ENCODE results near the gene ZC3H13. TPM values are rescaled to one million over a fixed set of nuclear protein-coding genes. Genes with fewer than 3 reads are reported as not detected.

Gene ZC3H13
- total RNA-seq, 1 donor from 2014 or later: 10.5 TPM

DNA sequence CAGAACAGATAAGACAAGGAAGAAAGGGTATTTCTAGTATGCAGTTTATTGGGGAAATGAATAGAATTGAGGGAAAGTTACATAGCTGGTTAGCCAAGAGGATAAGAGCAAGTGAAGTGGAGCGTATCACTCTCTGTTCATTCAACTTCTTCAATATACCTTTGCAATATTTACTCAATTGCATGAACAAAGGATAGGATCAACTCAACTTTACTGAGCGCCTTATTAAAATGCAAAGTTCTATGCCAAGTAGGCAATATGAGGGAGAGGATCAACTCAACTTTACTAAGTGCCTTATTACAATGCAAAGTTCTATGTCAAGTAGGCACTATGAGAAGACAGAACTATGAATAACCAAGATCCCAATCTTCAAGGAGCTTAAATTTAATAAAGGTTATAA lies 43.9 kb downstream of the ZC3H13 start:
- no peak overlapping the region for H3K4me3 ChIP-seq (ENCODE audit: low read depth, low read length)
- DNase-seq (ENCODE audit: low read depth) (no peak), FAIRE-seq (no peak)
- TF ChIP-seq, protein P1, sequence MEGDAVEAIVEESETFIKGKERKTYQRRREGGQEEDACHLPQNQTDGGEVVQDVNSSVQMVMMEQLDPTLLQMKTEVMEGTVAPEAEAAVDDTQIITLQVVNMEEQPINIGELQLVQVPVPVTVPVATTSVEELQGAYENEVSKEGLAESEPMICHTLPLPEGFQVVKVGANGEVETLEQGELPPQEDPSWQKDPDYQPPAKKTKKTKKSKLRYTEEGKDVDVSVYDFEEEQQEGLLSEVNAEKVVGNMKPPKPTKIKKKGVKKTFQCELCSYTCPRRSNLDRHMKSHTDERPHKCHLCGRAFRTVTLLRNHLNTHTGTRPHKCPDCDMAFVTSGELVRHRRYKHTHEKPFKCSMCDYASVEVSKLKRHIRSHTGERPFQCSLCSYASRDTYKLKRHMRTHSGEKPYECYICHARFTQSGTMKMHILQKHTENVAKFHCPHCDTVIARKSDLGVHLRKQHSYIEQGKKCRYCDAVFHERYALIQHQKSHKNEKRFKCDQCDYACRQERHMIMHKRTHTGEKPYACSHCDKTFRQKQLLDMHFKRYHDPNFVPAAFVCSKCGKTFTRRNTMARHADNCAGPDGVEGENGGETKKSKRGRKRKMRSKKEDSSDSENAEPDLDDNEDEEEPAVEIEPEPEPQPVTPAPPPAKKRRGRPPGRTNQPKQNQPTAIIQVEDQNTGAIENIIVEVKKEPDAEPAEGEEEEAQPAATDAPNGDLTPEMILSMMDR (IDR thresholded peaks at IDR 0.05; ENCODE audit: insufficient read depth, low read length, severe bottlenecking): no peak
- H3K27me3 ChIP-seq (ENCODE audit: control insufficient read depth, insufficient read depth, low read length): no peaks in the 10 kb centered on the region
- peaks cover 4% of the 10 kb centered on the region for H3K36me3 ChIP-seq (ENCODE audit: control insufficient read depth, insufficient read depth, low read length)

DNA sequence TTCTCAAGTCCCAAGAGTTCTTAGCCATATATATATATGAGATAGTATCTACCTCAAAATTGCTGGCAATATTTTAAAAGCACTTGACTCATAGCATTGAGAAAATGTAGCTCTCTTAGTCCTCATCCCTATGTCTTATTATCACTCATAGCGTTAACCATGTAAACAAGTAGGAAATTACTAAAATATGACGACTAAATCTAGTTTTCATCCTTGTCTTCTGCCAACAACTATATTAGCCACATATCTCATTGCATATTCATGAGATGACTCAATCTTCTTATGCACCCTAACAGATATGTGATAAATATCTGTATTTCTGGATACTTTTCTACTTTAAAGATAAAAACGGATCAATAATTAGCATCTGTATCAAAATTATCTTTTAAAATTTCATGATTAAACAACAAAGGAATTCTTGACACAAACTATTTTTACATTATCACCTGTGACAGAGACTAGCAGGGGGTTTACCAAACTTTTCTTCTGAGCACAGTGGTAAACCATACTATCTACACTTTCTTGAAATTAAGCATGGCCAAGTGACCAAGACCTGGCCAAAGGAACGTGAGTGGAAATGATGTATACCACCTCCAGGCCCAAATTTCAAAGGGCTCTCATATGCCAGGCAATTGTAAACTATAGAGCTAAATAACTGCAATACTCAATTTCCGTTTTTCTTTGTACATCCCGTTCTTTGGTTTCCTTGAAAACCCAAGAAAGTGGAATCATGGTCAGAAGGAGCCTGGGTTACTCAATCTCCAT lies 45.7 kb downstream of the ZC3H13 start:
- H3K4me3 ChIP-seq (ENCODE audit: low read depth, low read length): no peak overlapping the region
- TF ChIP-seq, protein P1 (IDR thresholded peaks at IDR 0.05; ENCODE audit: insufficient read depth, low read length, severe bottlenecking): no peak
- FAIRE-seq: no peak
- H3K36me3 ChIP-seq (ENCODE audit: control insufficient read depth, insufficient read depth, low read length): peaks cover 4% of the 10 kb centered on the region
- H3K27me3 ChIP-seq (ENCODE audit: control insufficient read depth, insufficient read depth, low read length): no peaks in the 10 kb centered on the region
- no peak for DNase-seq (ENCODE audit: low read depth)

DNA sequence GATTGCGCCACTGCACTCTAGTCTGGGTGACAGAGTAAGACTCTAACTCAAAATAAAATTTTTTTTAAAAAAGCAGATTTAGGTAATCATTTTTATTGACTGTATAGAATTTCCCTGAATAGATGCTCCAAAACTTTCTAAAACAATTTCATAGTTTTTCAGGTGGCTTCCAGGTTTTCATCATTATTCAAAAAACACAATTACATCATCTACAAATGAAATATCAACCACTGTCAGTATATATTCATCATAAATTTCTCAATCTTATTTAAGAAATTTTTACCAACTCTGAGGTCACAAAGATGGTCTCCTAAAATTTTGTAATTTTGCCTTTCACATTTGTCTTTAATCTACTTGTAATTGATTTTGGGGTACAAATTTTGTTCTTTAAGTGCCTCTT lies 48.1 kb downstream of the ZC3H13 start:
- Histone ChIP-seq H3K4me3 (ENCODE audit: low read depth, low read length) (no peak overlapping the region), H3K36me3 (ENCODE audit: control insufficient read depth, insufficient read depth, low read length) (peaks cover 9% of the 10 kb centered on the region), H3K27me3 (ENCODE audit: control insufficient read depth, insufficient read depth, low read length) (no peaks in the 10 kb centered on the region)
- DNase-seq (ENCODE audit: low read depth) (no peak), FAIRE-seq (no peak)
- TF ChIP-seq, protein P1 (IDR thresholded peaks at IDR 0.05; ENCODE audit: insufficient read depth, low read length, severe bottlenecking): no peak

DNA sequence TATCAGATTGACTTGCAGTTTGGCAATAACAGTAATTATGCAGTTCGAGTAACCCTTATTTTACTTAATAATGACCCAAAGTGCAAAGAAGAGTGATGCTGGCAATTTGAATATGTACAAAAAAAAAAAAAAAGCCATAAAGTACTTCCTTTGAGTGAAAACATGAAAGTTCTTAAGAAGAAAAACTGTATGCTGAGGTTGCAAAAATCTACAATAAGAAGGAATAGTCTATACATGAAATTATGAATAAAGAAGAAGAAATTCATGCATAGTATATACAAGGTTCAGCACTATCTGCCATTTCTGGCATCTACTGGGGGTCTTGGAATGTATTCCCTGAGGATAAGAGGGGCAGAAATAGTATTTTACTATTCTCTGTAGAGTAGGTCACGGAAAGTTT lies 55.9 kb downstream of the ZC3H13 start:
- Histone ChIP-seq H3K27me3 (ENCODE audit: control insufficient read depth, insufficient read depth, low read length) (no peaks in the 10 kb centered on the region), H3K36me3 (ENCODE audit: control insufficient read depth, insufficient read depth, low read length) (peaks cover 7% of the 10 kb centered on the region), H3K4me3 (ENCODE audit: low read depth, low read length) (no peak overlapping the region)
- TF ChIP-seq, protein P1 (IDR thresholded peaks at IDR 0.05; ENCODE audit: insufficient read depth, low read length, severe bottlenecking): no peak
- FAIRE-seq (no peak), DNase-seq (ENCODE audit: low read depth) (no peak)

DNA sequence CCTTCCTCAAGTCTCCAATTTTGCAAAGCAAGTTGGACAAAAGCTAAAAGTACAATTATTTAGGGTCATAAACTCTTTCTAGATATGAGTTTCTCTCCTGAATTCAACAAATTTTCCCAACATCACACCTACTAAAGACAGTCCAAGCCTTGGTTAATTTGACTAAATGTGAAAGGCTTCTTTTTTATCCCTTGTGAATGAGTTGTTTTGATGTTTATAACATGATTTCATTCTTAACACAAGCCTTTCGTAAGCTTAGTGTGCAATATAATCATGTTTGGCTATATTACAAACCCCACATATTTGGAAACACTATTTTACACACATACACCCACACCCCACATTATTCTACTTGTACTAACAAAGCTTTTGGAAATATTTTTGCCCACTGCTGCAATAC lies 57.3 kb downstream of the ZC3H13 start:
- FAIRE-seq: no peak

More for the DNA sequence above, 57.3 kb downstream of the ZC3H13 start:
- peaks cover 4% of the 10 kb centered on the region for H3K36me3 ChIP-seq (ENCODE audit: control insufficient read depth, insufficient read depth, low read length)
- H3K4me3 ChIP-seq (ENCODE audit: low read depth, low read length): no peak overlapping the region
- TF ChIP-seq, protein P1 (IDR thresholded peaks at IDR 0.05; ENCODE audit: insufficient read depth, low read length, severe bottlenecking): no peak
- no peak for DNase-seq (ENCODE audit: low read depth)
- no peaks in the 10 kb centered on the region for H3K27me3 ChIP-seq (ENCODE audit: control insufficient read depth, insufficient read depth, low read length)

Data from bronchial epithelial cell (primary cell).